ENCODE results near the gene OXNAD1. TPM values are rescaled to one million over a fixed set of nuclear protein-coding genes. Genes with fewer than 3 reads are reported as not detected.

OXNAD1 gene
- total RNA-seq, 1 donor from 2014 or later: 18.8 TPM

DNA sequence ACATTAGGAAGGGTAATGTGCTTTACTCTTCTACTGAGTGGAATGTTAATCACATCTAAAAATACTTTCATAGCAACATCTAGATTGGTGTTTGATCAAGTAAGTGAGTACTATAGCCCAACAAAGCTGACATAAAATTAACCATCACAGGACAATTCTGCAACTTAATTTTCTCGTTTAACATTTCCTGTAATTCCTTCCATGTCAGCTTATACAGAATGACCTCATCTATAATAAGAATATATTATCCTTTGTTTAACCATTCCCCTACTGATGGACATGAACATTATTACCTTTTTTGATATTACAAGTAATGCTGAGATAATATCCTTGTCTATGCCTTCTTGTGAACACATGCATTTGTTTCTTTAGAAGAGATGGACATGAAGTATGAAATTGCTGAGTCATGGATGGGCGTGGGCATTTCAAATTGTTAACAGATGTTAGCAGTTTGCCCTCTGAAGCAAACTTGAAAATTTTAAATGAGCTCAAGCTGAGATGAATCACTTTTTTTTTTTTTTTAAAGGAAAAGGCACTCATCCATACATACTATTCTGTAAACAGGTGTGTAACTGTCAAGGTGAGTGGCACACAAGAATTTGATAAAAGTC is 85.1 kb downstream of the OXNAD1 start:
- DNase-seq (ENCODE audit: low read depth): no peak
- no peaks in the 10 kb centered on the region for H3K27me3 ChIP-seq (ENCODE audit: control insufficient read depth, insufficient read depth, low read length)
- H3K4me3 ChIP-seq (ENCODE audit: low read depth, low read length): no peak overlapping the region
- H3K36me3 ChIP-seq (ENCODE audit: control insufficient read depth, insufficient read depth, low read length): no peaks in the 10 kb centered on the region
- TF ChIP-seq, protein P1, sequence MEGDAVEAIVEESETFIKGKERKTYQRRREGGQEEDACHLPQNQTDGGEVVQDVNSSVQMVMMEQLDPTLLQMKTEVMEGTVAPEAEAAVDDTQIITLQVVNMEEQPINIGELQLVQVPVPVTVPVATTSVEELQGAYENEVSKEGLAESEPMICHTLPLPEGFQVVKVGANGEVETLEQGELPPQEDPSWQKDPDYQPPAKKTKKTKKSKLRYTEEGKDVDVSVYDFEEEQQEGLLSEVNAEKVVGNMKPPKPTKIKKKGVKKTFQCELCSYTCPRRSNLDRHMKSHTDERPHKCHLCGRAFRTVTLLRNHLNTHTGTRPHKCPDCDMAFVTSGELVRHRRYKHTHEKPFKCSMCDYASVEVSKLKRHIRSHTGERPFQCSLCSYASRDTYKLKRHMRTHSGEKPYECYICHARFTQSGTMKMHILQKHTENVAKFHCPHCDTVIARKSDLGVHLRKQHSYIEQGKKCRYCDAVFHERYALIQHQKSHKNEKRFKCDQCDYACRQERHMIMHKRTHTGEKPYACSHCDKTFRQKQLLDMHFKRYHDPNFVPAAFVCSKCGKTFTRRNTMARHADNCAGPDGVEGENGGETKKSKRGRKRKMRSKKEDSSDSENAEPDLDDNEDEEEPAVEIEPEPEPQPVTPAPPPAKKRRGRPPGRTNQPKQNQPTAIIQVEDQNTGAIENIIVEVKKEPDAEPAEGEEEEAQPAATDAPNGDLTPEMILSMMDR (IDR thresholded peaks at IDR 0.05; ENCODE audit: insufficient read depth, low read length, poor library complexity, severe bottlenecking): no peak

DNA sequence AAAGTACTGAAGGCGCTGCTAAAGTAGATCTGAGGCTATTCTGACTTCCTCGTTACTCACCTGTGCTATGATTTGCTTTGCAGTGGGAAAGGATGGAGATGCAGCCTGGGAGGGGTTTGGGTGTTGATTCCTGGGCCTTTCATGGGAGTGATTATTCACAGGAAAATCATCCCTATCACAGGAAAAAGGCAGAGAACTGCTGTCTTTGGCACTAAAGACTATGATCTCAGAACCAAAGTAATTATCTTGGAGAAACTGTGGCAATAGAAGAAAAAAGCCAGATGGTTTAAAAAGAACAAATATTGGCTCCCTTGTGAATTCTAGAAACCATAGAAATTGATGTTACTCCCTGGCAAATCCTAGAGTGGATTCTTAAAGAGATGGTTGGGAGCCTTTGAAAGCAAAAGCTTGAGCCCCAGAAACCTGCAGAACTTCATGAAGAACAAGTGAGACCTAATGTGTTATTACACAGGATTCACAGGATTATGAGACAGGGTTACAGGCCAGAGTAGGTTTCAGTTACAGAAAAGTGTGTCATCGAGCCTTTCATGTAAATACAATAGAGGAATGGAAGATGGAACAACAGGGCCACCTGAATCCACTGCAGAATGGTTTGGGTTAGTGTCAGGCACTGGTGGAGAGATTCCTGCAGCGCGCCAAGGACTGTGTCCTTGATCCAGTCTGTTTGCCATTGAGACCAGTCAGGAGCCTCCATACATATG is 85.7 kb downstream of the OXNAD1 start:
- TF ChIP-seq, protein P1 (IDR thresholded peaks at IDR 0.05; ENCODE audit: insufficient read depth, low read length, poor library complexity, severe bottlenecking): no peak
- no peak for DNase-seq (ENCODE audit: low read depth)
- H3K27me3 ChIP-seq (ENCODE audit: control insufficient read depth, insufficient read depth, low read length): no peaks in the 10 kb centered on the region
- no peak overlapping the region for H3K4me3 ChIP-seq (ENCODE audit: low read depth, low read length)
- H3K36me3 ChIP-seq (ENCODE audit: control insufficient read depth, insufficient read depth, low read length): no peaks in the 10 kb centered on the region

DNA sequence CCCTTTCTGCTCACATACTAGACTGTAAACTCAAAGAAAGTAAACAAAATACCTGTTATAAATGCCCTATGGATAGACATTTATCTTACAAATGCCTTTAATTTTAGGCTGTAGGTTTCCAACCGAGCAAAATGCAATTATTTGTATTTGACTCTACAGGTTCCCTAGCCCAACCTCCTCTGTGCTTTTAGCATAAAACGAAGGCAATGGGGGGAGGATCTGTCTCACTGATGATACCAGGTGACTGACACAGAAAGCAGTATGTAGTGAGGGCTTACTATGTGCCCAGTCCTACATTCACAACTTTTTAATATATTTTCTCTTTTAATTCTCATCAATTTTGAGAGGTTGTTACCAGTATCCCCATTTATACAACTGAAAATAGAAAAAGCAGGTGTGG is 87.4 kb downstream of the OXNAD1 start:
- DNase-seq (ENCODE audit: low read depth): no peak
- Histone ChIP-seq H3K36me3 (ENCODE audit: control insufficient read depth, insufficient read depth, low read length) (no peaks in the 10 kb centered on the region), H3K4me3 (ENCODE audit: low read depth, low read length) (no peak overlapping the region), H3K27me3 (ENCODE audit: control insufficient read depth, insufficient read depth, low read length) (no peaks in the 10 kb centered on the region)
- TF ChIP-seq, protein P1 (IDR thresholded peaks at IDR 0.05; ENCODE audit: insufficient read depth, low read length, poor library complexity, severe bottlenecking): no peak

DNA sequence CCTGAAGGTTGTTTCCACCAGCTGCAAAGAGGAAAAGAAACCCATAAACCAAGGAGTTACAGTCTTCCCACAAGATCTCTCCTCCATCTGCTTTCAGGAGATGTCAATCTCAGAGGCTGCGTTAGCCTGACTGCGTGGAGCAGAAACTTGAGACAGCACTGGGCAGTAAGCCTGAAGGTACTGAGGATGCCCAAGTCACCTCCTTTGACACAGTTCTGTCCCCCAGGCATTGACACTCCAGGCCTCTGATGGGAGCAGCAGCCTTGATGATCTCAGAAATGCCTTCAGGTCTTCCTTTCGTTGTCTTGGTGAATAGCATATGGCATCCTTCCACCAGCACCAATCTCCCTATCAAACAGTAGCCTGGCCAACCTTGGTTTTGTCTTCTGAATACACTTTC is 89.3 kb downstream of the OXNAD1 start:
- TF ChIP-seq, protein P1 (IDR thresholded peaks at IDR 0.05; ENCODE audit: insufficient read depth, low read length, poor library complexity, severe bottlenecking): no peak
- Histone ChIP-seq H3K4me3 (ENCODE audit: low read depth, low read length) (no peak overlapping the region), H3K27me3 (ENCODE audit: control insufficient read depth, insufficient read depth, low read length) (no peaks in the 10 kb centered on the region), H3K36me3 (ENCODE audit: control insufficient read depth, insufficient read depth, low read length) (no peaks in the 10 kb centered on the region)
- no peak for DNase-seq (ENCODE audit: low read depth)

Other genes starting within 250 kb of the OXNAD1 start
- gene GALNT15, start 90.5 kb upstream of the OXNAD1 start, total RNA-seq: 0.17 TPM in 1 of 2 replicates, not detected in the other
- 29.6 and 30.5 TPM in 2 replicates for gene DPH3, start 269 bp upstream of the OXNAD1 start, total RNA-seq
- gene RFTN1, start 248.5 kb downstream of the OXNAD1 start, total RNA-seq: 50.7 and 58.3 TPM in 2 replicates

All from kidney epithelial cell (primary cell).